Urinary bladder (tissue), 4 donors: ENCODE results near the gene NCOA3. TPM values are rescaled to one million over a fixed set of nuclear protein-coding genes. Genes with fewer than 3 reads are reported as not detected.
A peak's percentile ranks its signal among the peaks of the same experiment; 100 is the strongest.

ENCODE experiments used
- DNase-seq: peaks from one replicate; pipeline ENCODE4 v3.0.0-alpha.2; 2015; ENCODE audit errors: extremely low spot score
- H3K27ac ChIP-seq: one replicate; pipeline ENCODE4 v1.5.1; 2013; ENCODE audit warnings: low read depth, mild to moderate bottlenecking, moderate library complexity
- H3K36me3 ChIP-seq: one replicate; pipeline ENCODE4 v1.6.1; 2013; ENCODE audit warnings: mild to moderate bottlenecking, moderate library complexity; ENCODE audit not compliant: insufficient read depth
- H3K4me1 ChIP-seq: one replicate; pipeline ENCODE4 v1.6.1; 2013; ENCODE audit warnings: mild to moderate bottlenecking, moderate library complexity; ENCODE audit not compliant: insufficient read depth
- H3K4me3 ChIP-seq: one replicate; pipeline ENCODE4 v1.5.1; 2013; ENCODE audit warnings: low read depth, low read length
- WGBS: extraction: QIAGEN DNeasy Blood & Tissue Kit; methylation state at CpG from one replicate; pipeline ENCODE4 v1.1.7; 2013; 5-methylcytosine and 5-hydroxymethylcytosine counted together
- polyA plus RNA-seq: library from polyadenylated mRNA; stranded (reverse); fragments of 200-250 nt; gene quantifications from one replicate; pipeline ENCODE4 v1.2.3, GENCODE V29; 2013
- total RNA-seq: library from RNA; depleted of rRNA; stranded (reverse); fragments of >200 nt; gene quantifications from one replicate; pipeline ENCODE4 v1.2.3, GENCODE V29; 2014
- donor health status: healthy with polysubstance abuse.
- donor health status: healthy.

NCOA3 gene
- total and polyA plus RNA-seq, 2 donors: 13.7 to 54.5 TPM

GRCh38 chr20:47524015-47524784, 22.5 kb downstream of the NCOA3 start:
- WGBS: 60% methylated on average over 8 of the region's 8 CpGs
- H3K4me1 ChIP-seq: no peaks in the 10 kb centered on the region
- peak overlapping the region; percentile 38 for H3K27ac ChIP-seq
- no peak overlapping the region for H3K4me3 ChIP-seq
- DNase-seq: no peak
- H3K36me3 ChIP-seq: no peaks in the 10 kb centered on the region

GRCh38 chr20:47527004-47527800, 25.5 kb downstream of the NCOA3 start:
- DNase-seq: no peak
- H3K4me1 ChIP-seq: no peaks in the 10 kb centered on the region
- peaks cover 1% of the 10 kb centered on the region for H3K36me3 ChIP-seq
- no peak overlapping the region for H3K4me3 ChIP-seq
- WGBS: 97% methylated on average over 5 of the region's 5 CpGs
- no peak overlapping the region for H3K27ac ChIP-seq

GRCh38 chr20:47529840-47530239, 28.2 kb downstream of the NCOA3 start:
- Histone ChIP-seq H3K4me3 (no peak overlapping the region), H3K4me1 (no peaks in the 10 kb centered on the region), H3K27ac (no peak overlapping the region), H3K36me3 (peaks cover 1% of the 10 kb centered on the region)
- 41% methylated on average over 2 of the region's 2 CpGs for WGBS
- DNase-seq: no peak

GRCh38 chr20:47531458-47531857, 29.8 kb downstream of the NCOA3 start:
- peaks cover 1% of the 10 kb centered on the region for H3K36me3 ChIP-seq
- no peak for DNase-seq
- no peaks in the 10 kb centered on the region for H3K4me1 ChIP-seq
- H3K4me3 ChIP-seq: no peak overlapping the region
- H3K27ac ChIP-seq: no peak overlapping the region
- WGBS: 93% methylated on average over 1 of the region's 1 CpG

DNA sequence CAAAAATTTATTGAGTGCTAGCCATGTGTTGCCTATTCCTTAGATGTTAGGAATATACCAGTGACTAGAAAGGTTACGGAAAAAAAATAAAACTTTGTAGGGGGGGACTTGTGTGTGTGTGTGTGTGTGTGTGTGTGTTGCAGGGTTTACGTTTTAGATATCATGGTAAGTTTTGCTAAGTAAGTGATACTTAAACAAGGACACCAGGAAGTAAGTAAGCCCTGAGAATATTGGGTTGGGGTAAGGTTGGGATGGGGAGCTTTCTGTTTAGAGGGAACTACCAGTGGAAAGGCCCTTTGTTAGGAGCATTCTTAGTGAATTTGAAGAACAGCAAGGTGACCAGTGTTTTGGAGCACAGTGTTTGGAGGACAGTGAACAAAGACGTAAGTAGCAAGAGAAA, 30.3 kb downstream of the NCOA3 start:
- no peak for DNase-seq
- H3K36me3 ChIP-seq: peaks cover 1% of the 10 kb centered on the region
- no peak overlapping the region for H3K27ac ChIP-seq
- no peaks in the 10 kb centered on the region for H3K4me1 ChIP-seq
- H3K4me3 ChIP-seq: no peak overlapping the region
- 96% methylated on average over 3 of the region's 3 CpGs for WGBS

DNA sequence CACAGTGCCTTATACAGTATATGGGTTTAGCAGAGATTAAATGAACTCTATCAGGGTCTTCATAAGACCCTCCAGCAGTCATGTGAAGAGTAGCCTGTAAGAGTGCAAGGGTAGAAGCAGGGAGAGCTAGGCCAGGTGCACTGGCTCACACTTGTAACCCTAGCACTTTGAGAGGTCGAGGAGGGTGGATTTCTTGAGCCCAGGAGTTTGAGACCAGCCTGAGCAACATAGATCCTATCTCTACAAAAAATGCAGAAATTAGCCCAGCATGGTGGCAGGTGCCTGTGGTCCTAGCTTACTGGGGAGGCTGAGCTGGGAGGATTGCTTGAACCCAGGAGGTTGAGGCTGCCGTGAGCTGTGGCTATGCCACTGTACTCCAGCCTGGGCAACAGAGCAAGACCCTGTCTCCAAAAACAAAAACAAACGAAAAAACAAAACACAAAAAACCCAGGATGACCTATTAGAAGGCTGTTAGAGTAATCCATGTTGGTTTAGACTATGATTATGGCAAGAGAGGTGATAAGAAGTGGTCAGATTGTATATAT, 31.9 kb downstream of the NCOA3 start:
- peaks cover 1% of the 10 kb centered on the region for H3K36me3 ChIP-seq
- no peak overlapping the region for H3K27ac ChIP-seq
- H3K4me1 ChIP-seq: no peaks in the 10 kb centered on the region
- no peak overlapping the region for H3K4me3 ChIP-seq
- no peak for DNase-seq
- 85% methylated on average over 3 of the region's 3 CpGs for WGBS

GRCh38 chr20:47534405-47534804, 32.7 kb downstream of the NCOA3 start:
- 83% methylated on average over 5 of the region's 5 CpGs for WGBS

DNA sequence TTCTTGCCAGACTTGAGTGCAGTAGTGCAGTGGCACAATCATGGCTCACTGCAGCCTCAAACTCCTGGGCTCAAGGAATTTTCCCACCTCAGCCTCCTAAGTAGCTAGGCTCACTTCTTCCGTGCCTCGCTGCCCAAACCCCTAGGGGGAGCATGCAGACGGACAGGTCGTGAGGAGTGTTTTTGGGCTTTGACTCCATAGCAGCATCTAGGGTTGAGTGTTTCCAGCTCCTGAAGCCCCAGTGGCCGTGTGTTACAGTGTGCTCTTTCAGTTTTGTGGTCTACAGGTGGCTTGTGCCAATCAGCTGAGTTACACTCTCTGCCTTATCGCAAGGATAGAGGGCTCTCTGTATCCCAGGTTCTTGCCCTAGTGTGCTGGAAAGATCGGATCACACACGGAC, 33.4 kb downstream of the NCOA3 start:
- DNase-seq: no peak
- WGBS: 89% methylated on average over 8 of the region's 8 CpGs
- peaks cover 1% of the 10 kb centered on the region for H3K36me3 ChIP-seq
- H3K4me1 ChIP-seq: no peaks in the 10 kb centered on the region
- H3K4me3 ChIP-seq: no peak overlapping the region
- no peak overlapping the region for H3K27ac ChIP-seq

More at GRCh38 chr20:47534405-47534804, 32.7 kb downstream of the NCOA3 start:
- H3K36me3 ChIP-seq: peaks cover 1% of the 10 kb centered on the region
- no peaks in the 10 kb centered on the region for H3K4me1 ChIP-seq
- DNase-seq: no peak
- no peak overlapping the region for H3K4me3 ChIP-seq
- no peak overlapping the region for H3K27ac ChIP-seq

- Histone ChIP-seq H3K27ac (no peak overlapping the region), H3K4me3 (no peak overlapping the region), H3K4me1 (no peaks in the 10 kb centered on the region), H3K36me3 (peaks cover 1% of the 10 kb centered on the region)
- 97% methylated on average over 6 of the region's 6 CpGs for WGBS
- DNase-seq: no peak
Observed at GRCh38 chr20:47535994-47536393, 34.3 kb downstream of the NCOA3 start.

- no peak overlapping the region for H3K27ac ChIP-seq
- DNase-seq: no peak
- no peak overlapping the region for H3K4me3 ChIP-seq
- WGBS: 37% methylated on average over 5 of the region's 5 CpGs
- no peaks in the 10 kb centered on the region for H3K36me3 ChIP-seq
- no peaks in the 10 kb centered on the region for H3K4me1 ChIP-seq
Observed at GRCh38 chr20:47540443-47541354, 39.0 kb downstream of the NCOA3 start.

DNA sequence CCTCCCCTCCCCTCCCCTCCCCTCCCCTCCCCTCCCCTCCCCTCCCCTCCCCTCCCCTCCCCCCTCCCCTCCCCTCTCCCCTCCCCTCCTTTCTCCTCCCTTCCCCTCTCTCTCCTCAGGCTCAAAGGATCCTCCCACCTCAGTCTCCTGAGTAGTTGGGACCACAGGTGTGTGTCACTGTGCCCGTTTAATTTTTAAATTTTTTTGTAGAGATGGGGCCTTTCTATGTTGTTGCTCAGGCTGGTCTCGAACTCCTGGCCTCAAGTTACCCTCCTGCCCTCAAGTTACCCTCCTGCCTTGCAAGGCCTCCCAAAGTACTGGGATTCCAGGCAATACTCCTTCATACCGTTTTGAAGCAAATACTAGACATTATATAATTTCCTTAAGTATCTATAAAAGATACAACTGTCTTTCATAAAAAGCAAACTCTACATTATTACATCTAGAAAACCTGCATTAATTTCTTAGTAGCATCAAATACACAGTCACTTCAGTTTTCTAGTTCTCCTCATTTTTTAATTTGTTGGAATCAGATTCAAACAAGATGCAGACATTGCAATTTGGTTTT, 39.8 kb downstream of the NCOA3 start:
- Histone ChIP-seq H3K27ac (no peak overlapping the region), H3K4me3 (no peak overlapping the region), H3K4me1 (no peaks in the 10 kb centered on the region), H3K36me3 (no peaks in the 10 kb centered on the region)
- no peak for DNase-seq
- WGBS: 65% methylated on average over 3 of the region's 3 CpGs

DNA sequence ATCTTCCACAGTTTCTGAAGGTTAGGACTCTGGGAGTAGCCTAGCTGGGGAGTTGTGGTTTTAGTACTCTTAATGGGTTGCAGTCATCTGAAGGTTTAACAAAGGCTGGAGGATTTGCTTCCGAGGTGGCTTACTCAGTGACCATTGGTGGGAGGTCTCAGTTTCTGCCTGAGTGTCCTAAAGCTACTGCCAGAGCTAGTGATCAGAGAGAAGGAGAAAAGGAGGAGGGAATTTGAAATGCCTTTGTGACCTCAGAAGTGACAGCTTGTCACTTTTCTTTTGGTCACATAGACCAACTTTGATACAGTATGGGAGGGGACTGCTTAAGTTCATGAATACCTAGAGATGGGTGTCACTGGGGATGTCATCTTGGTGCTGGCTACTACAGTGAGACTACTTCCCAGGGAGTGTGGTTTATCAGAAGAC, 41.3 kb downstream of the NCOA3 start:
- H3K27ac ChIP-seq: no peak overlapping the region
- 46% methylated on average over 1 of the region's 1 CpG for whole genome bisulfite sequencing
- no peak for DNase-seq
- H3K36me3 ChIP-seq: no peaks in the 10 kb centered on the region
- no peak overlapping the region for H3K4me3 ChIP-seq
- H3K4me1 ChIP-seq: no peaks in the 10 kb centered on the region

DNA sequence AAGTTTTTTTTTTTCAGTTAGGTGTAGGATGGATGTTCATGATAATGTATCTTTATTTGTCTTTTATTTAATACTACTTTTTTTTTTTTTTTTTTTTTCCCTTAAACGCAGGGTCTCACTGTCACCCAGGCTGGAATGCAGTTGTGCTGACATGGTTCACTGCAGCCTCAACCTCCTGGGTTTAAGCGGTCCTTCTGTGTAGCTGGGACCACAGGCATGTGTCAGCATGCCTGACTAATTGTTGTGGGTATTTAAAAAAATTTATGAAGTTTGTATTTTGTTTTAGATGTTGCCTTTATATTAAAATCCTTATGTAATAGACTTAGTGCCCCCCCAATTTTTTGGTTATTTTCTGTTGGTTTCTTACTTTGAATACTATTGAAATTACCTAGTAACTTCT, 42.6 kb downstream of the NCOA3 start:
- Histone ChIP-seq H3K36me3 (no peaks in the 10 kb centered on the region), H3K4me1 (no peaks in the 10 kb centered on the region), H3K27ac (no peak overlapping the region), H3K4me3 (no peak overlapping the region)
- no peak for DNase-seq
- WGBS: 56% methylated on average over 2 of the region's 2 CpGs
